GM19035 (cell line): ENCODE results near the gene DLGAP1.

Experiments used
- ATAC-seq: cut with Tn5 transposase; IDR thresholded peaks from one replicate; pipeline ENCODE4 v1.9.1; 2021; ENCODE audit not compliant: unreplicated experiment

Gene DLGAP1

DNA sequence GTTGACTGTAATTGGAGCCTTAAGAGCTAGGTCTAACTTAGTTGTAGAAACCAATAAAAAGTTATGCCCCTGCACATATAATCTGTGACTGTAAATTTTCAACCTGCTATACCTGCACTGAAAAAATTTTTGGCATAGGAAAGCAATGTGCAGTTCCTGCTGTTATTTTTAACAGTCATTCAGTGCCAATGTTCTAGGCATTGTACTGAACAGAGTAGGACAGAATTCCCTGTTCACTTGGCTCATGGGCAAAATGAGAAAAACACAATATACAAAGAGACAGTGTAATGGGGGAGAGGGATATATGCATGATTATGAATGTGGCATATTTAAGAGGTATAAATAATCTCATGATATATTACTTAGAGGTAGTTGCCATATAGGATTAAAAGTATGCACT lies 547.2 kb downstream of the DLGAP1 start:
- ATAC-seq = no peak

DNA sequence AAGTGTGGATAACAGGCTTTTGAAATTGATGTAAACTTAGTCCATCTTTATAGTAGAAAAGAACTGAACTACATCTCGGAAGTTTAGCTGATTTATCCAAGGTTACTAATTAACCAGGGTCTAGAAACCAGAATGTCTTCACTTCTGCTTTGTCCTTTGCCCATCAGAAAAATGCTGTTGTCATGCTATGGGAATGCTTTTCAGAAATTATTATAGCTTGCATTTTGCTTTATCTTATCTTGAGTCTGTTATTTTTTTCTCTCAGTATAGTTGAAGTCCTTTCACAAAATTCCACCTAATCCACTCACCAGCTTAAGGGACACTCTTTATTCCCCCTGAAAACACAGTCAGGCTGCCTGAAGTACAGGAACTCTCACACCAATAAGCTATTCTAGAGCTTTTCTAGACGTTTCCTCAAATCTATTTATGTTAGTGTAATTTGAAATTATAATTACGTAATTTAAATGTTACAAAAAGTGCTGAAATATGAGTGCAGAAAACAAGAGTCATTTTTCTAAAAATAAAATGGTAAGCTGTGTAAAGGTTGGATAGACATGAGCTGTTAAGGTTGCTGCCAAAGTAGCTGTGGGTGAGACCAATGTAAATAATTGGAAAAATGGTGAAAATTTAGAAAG lies 548.9 kb downstream of the DLGAP1 start:
- no peak for ATAC-seq

DNA sequence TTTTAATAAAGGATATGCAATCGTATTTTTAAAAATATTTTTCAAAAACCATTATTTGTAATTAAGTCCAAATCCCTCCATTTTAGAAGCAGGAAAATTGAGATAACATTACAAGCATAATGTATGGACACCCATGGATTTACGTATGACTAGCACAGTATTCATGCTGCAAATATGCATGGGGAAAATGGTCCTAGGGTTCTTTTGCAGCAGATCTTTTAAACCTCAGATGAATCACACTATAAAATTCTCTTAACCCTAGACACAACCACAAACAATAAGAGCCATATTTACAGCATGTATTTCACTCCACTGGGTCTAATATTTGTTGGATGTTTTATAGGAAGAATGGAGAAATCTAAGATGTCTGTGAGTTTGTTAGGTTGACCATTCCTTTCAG lies 551.8 kb downstream of the DLGAP1 start:
- ATAC-seq = no peak

DNA sequence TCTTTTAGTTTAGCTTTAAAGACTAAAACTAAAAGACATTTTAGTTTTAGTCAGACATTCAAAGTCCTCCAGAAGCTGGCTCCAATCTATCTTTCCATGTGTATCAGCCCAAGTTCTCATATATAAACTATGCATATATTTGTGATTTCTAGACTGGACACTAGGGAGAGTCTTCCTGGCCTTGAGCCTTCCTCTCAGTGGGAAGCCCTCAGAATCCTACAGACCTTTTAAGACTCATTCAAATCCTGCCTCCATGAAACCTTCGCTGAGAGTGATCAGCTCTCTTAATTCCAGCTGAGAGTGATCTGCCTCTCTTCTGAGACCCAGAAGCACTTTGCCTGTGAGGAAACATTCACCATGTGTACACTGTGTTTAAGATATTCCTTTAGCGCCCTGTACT lies 552.4 kb downstream of the DLGAP1 start:
- no peak for ATAC-seq

DNA sequence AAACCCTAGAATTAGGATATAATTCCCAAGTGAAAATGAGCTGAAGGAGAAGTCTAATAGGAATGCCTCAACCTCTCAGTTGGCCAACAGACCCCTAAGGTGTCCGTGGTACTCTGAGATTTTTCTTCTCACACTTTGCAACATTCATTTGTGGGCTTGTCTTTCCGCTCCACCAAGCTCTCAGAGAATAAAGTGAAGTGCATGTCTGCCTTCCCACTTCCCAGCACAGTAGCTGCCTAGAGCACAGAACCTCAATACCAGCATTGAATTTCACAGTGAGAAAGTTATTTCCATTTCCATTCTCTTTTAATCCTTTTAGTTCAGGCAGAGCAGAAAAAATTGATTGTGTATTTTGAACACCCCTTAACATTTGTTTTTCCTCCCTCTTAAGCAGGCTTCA lies 553.3 kb downstream of the DLGAP1 start:
- ATAC-seq = no peak

DNA sequence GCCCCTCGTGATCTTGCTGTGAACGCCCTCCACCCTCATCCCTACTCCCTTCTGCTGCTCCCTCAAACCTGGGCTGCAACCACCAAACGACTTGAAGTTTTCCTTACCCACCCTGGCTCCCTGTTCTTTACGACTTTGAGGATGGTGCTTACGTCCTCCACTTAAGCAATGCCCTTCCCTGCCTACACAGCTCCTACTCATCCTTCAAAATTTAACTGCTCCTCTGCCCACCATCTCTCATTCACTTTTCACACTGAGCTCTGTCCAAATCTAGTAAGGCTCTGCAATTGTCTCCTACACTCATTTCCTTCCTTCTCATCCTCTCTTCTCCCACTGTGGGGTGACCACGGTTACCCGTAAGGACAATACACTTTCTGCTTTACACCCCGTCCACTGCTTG lies 554.1 kb downstream of the DLGAP1 start:
- no peak for ATAC-seq

DNA sequence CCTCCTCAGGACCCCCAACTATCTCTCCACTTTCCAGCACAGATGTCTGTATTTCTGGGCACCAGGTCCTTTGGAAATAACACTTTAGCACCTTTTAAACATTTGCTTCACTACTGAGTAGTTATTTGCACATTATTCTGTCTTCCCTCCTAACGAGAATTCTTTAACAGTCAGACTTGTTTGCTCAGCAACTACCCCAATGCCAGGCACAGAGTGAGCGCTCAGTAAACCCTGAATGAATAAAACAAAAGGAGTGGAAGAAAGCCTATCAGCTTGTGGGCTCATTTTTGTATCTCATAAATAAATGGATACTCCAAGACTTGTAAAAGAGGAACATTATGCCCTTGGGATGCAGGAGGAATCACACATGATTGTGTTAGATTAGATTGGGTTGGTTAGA lies 554.8 kb downstream of the DLGAP1 start:
- ATAC-seq = no peak

DNA sequence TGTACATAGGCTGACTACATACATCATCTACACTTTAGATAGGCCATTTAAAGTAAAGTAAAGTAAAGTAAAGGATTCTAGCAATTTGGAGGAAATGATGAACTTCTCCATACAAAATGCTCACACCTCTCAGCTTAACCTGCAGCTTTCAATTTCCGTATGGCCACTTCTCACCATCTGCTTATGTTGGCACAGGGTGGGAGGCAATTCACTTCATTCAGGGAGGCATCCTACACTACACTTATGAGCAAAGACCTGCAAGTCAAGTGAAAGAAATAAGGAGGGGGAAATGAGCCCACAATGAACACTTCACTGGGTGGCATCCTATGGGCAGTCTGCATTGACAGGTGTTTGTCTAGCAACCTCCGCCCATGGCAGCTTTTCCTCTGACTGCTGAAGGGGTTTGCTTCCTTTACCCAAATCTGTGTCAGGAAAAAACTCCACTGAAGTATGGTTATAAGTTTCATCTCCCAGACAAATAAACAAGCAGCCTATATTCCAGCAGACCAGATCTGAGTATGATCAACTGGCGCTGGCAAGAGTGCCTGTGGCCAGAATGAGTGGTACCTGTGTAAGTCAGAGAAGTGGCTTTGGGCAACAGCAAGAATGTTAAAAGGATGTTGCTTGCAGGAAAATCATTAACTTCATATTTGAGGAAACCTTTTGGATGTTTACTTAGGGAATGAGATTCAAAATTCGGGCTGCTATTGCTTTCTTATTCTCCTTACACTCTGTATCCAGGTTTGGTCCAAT lies 556.1 kb downstream of the DLGAP1 start:
- no peak for ATAC-seq

DNA sequence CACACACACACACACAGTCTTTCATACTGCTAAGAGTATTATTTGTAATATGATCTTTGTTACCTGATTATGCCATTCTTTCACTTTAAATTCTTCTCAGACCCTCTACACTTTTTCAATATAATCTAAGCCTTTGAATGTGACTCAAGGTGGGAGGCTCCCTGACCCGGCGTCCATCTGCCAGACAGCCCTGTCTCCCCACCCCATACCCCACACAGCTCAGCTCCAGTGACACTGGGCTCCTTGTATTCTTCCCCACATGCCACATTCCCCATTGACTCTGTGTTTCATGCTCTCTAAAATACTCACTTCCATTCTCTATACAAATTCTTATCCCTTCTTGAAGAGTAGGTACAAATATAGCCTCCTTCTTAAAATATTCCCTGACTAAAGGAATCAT lies 563.0 kb downstream of the DLGAP1 start:
- ATAC-seq = no peak

DNA sequence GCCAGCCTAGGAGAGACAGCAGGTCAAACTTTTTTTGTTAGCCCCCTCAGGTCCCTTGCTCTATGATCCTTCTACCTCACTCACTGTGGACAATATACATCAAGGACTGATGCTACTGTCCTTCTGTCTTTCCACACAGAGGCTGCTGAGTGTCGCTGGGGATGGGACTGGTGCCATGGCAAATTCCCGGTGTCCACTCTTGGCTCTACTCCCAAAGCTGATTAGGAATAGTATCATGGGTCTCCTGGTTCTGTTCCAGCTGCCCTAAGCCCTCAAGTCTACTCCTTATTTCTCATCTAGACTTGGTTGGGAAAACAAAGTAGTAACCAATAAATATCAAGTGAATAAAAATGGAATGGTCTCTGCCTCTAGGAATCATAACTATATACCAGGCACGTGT lies 563.9 kb downstream of the DLGAP1 start:
- no peak for ATAC-seq

DNA sequence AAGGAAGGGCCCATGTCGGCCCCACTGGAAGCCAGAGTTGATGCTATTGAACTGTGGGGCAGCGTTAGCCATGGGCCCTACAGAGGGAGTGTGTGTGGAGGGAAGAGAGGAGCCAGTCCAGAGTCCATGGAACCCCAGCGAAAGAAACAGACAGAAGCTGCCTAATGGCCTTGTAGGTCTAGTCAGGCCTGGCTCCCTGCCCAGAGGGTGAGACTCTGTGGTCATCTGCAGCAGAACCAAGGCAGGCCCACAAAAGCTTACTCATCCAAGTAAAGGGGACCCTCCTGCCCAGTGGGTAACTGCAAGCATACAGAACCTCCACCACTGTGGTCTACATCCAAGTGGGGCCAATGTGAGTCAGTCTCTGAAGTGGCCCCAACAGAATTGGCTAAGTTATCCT lies 565.3 kb downstream of the DLGAP1 start:
- no peak for ATAC-seq

DNA sequence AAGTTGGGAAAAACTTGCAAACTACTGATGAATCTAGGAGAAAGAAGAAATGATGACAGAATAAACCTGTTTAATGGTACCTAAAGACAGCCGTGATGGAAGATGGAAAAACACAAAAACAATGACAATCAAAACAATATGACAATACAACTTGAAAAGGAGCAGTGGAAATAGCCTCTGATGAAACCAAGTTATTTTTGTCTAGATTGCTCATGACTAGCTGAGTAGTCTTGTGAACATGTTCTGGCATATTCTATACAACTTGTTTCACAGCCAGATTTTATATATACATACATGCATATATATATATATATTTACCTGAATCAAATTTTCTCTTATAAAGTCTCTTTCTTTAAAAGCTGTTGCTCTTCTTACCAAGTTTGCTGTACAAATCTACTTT lies 566.0 kb downstream of the DLGAP1 start:
- ATAC-seq = no peak

DNA sequence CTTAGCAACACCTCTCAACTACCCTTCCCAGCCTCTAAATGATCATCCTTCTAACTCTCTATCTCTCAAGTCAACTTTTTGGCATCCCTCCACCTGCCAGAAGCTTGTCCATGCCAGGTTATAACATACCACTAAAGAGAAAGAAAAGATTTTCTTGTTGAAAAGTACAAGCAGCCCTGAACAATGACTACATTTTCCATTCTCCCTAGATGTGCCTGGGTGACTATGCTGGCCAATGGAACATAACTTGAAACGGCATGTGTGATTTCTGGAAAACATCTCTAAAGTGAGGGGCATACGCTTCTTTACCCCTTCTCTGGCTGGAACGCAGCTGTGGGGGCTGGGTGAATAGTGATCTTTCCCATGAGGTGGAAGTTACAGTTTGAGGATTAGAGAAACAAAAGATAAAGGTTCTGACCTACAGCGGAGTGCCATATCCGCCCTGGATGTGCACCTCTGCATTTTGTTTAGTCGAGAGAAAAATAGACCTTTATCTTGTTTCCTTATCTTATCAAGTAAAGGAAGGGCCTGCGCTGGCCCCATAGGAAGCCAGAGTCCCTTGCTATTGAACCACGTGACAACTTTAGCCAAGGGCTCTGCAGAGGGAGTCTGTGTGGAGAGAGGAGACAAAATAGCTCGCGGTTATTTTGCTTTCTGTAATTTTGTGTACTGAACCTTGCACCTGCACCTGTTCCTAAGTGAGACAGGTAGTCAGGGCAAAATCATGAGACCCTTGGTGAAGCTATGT lies 568.4 kb downstream of the DLGAP1 start:
- no peak for ATAC-seq

DNA sequence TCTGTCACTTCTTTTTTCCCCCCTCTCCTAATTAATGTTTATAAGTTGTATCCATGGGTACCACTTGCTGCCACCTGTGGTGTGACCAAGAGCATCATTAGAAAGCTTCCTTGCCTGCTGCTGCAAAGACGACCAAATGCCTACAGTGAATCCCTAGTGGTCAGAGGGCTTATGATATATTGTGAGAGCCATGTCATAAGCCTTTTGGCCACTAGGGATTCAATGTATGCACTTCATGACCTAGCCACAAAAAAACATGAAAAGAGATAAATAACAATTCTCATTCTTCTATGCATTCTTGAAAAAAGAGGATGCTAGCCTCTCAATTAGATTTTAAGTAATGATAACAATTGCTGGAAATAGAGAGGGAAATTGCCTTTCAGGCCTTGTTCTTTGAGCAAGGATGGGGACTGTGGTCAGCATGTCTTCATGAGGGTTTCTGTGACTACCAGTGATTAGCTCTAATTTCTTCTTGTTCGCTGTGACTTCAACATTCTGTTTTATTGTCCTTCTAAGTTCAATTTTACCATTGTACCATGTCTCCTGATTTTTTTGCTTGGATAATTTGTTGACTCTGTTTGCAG lies 569.8 kb downstream of the DLGAP1 start:
- ATAC-seq = peak; percentile 53

DNA sequence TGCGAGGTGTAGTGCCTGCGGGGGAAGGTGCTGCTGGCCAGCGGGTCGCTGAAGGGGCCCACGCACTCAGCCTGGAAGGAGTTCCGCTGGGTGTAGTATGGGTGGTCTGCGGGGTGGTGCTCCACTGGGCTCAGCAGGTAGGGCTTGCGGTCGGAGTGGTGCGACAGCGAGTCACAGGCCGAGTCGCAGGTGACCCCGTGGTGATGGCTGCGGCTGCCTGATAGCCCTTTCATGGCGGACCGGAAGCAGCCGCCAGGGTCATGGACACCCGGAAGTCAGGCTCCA lies 575.3 kb downstream of the DLGAP1 start:
- no peak for ATAC-seq

DNA sequence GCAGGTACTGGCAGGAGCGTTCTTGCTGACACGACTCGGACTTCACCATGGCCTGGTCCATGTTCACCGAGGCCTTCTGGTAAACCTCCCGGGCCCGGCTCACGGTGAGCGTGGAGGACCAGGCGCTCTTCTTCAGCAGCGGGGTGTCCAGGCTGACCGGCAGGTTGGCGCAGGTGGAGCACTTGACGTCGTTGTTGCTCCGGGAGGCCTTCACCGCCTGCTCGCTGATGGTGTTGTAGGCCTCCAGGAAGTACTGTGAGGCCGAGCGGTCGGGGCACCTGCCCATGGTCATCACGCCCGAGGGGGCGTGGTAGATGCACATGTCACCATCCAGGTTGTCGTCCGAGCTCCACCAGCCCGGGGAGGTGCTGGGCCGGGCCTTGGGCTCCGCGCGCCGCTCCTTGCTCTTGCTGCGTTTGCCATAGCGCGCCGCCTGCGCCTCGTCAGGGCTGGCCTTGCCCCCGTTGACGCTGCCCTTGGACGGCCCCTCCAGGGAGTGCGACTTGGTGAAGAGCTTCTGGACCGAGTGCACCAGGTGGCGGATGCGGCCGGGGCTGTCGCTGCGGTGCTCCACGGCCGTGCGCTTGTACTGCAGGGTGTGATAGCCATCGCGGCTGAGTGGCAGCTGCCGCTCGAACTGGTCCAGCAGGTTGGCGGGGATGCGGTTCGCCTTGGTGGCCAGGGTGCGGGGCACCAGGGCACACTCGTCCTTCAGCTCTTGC lies 575.8 kb downstream of the DLGAP1 start:
- no peak for ATAC-seq

DNA sequence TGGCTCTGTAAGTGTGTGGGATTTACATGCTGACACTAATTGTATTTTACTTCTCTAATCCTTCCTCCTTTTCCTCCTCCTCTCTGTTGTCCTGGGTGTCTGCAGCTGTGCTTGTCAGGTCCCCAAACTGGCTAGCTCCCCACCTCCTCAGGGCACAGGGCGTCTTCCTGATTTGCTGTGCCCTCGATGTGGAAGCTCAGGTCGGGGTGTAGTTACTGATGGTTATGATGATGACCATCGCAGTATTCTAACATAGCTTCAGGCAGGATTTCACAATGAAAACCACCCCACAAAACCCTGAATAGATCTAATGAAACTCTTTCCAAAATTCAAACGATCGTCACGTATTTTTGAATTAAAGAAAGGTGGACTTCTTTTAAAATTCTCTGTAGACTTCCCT lies 576.7 kb downstream of the DLGAP1 start:
- no peak for ATAC-seq

DNA sequence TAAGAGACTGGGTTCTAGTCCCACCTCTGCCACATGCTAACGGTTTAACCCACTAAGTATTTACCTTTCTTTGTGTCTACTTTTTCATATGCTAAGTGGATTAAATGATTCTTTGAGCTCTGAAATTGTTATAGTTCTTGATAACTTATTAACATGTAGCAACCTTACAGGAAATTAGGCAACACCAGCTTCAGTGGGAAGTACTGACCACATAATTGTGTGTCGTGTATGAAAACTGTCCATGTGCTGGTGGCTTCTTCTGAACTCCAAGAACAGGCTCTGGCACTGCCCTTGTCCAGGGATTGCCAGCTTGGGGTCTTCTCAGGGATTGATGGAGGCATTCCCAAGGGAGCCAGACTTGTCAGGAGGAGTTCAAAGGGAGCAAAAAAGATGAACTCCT lies 577.4 kb downstream of the DLGAP1 start:
- no peak for ATAC-seq

DNA sequence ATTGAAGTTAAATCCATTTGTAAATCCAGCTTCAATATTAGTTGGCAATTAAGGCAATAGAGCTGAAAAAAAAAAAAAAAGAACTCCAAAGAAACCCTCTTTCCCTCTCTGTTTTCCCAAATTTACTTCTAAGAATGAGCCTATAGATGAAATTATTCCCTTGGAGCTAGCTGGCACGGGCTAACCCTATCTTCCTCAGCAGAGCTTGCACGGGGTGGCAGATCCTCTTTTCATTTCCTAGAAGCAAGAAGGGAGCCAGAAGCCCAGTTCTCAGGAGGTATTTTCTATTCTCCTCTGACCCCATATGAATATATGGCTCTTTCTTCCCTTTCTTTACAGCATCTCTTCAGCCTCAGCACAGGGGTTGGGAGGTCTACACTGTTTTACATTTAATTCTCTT lies 579.1 kb downstream of the DLGAP1 start:
- no peak for ATAC-seq

DNA sequence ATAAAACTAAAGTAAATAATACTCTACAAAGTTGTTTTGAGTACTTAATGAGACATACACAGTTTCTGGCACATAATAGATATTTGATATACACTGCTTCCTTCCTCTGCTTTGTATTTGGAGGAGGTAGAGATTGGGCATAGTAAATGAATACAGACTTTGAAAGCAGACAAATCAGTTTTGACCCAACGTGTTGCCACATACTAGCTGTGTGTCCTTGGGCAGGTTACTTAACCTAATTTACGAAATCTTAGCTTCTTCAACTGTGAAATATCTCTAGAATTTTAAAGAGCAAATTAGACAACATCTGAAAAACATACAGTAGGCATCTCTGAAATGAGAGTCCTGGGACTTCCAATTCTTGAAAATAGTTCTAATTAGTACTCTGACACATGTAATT lies 579.7 kb downstream of the DLGAP1 start:
- no peak for ATAC-seq

DNA sequence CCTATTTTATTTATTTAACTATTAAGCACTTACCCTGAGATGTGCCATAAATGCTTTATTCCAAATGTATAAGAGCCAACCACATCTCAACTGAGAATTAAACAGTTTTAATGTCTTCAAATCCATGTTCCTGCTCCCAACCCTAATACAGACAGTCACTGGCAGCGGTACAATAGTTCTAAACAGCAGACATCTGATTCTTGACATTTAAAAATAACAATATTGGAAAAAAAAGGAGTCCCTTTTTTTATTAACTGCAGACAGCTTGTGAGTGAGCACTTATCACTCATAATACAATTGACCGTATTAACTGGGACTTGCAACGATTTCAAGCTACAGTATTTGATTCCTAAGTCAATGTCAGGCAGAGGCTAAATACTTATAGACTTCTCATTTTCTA lies 580.5 kb downstream of the DLGAP1 start:
- no peak for ATAC-seq
